ENCODE results near the gene PRC1. TPM values are rescaled to one million over a fixed set of nuclear protein-coding genes. Genes with fewer than 3 reads are reported as not detected.

The PRC1 gene
- total RNA-seq, 2 experiments from 2014 or later: 24.4 to 26.7 TPM

DNA sequence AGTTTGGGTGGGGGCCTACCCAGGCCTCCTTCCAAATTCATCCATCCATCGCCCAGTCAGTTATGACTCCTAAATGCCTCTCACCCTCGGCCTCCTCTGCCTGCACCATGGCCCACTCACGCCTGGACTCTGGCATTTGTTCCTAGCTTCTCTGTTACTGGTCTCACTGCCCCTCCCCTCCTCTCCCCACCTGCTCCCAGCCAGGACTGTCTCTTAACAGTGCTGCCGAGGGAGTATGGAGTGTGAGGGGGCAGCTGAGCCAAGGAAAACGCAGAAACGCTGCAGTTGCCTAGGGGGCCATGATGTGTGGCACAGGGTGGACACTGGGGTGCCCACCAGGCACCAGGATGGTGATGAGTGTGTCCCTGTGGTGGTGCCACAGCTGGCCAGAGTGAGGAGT is 36.5 kb downstream of the PRC1 start:
- ATAC-seq (ENCODE audit: poor library complexity) (no peak), DNase-seq (peak in 1 of 14 experiments; percentile 11)
- H3K36me3 ChIP-seq (ENCODE audit: insufficient read depth, low read length): peaks cover 36% of the 10 kb centered on the region
- H3K4me1 ChIP-seq (ENCODE audit: insufficient read depth, low read length): peaks cover 26% of the 10 kb centered on the region
- H3K27me3 ChIP-seq (ENCODE audit: control insufficient read depth in 1 of 2, insufficient read depth in 2 of 2, low read length in 2 of 2): no peaks in the 10 kb centered on the region
- POLR2A ChIA-PET: interaction anchor here (7.7 kb wide), 1 partner anchor 25 kb away, joined by 126 read pairs; the partner anchor contains the start of genes HDDC3 and UNC45A
- Mint-ChIP-seq H3K9me3 (no peaks in the 10 kb centered on the region), H3K4me1 (ENCODE audit: low read depth) (peaks cover 9% of the 10 kb centered on the region), H3K4me3 (peak overlapping the region; percentile 75), H3K27me3 (no peaks in the 10 kb centered on the region), H3K36me3 (ENCODE audit: low read depth) (peaks cover 45% of the 10 kb centered on the region), H3K27ac (no peak overlapping the region)
- TF ChIP-seq, protein P1, sequence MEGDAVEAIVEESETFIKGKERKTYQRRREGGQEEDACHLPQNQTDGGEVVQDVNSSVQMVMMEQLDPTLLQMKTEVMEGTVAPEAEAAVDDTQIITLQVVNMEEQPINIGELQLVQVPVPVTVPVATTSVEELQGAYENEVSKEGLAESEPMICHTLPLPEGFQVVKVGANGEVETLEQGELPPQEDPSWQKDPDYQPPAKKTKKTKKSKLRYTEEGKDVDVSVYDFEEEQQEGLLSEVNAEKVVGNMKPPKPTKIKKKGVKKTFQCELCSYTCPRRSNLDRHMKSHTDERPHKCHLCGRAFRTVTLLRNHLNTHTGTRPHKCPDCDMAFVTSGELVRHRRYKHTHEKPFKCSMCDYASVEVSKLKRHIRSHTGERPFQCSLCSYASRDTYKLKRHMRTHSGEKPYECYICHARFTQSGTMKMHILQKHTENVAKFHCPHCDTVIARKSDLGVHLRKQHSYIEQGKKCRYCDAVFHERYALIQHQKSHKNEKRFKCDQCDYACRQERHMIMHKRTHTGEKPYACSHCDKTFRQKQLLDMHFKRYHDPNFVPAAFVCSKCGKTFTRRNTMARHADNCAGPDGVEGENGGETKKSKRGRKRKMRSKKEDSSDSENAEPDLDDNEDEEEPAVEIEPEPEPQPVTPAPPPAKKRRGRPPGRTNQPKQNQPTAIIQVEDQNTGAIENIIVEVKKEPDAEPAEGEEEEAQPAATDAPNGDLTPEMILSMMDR (IDR thresholded peaks at IDR 0.05): no peak
- no peak overlapping the region for H3K4me3 ChIP-seq (ENCODE audit: low read length)
- H3K9me3 ChIP-seq (ENCODE audit: control insufficient read depth in 1 of 2, insufficient read depth in 1 of 2, low read length in 2 of 2): no peaks in the 10 kb centered on the region
- CTCF ChIA-PET: interaction anchor here (1.3 to 5.5 kb wide), 5 partner anchors 10 to 76 kb away, joined by 3 to 41 read pairs (median 11); partner anchors contain the start of genes HDDC3 and VPS33B
- H3K27ac ChIP-seq (ENCODE audit: low read depth in 1 of 2, low read length in 2 of 2): no peak overlapping the region
- intact Hi-C loops (cut with DNase I, micrococcal nuclease): loop anchor here (2.0 to 5.0 kb wide), 3 partner anchors 35 to 75 kb away; partner anchors contain the start of genes PRC1 (in 1 of the 2) and VPS33B (in 1 of the 2)

DNA sequence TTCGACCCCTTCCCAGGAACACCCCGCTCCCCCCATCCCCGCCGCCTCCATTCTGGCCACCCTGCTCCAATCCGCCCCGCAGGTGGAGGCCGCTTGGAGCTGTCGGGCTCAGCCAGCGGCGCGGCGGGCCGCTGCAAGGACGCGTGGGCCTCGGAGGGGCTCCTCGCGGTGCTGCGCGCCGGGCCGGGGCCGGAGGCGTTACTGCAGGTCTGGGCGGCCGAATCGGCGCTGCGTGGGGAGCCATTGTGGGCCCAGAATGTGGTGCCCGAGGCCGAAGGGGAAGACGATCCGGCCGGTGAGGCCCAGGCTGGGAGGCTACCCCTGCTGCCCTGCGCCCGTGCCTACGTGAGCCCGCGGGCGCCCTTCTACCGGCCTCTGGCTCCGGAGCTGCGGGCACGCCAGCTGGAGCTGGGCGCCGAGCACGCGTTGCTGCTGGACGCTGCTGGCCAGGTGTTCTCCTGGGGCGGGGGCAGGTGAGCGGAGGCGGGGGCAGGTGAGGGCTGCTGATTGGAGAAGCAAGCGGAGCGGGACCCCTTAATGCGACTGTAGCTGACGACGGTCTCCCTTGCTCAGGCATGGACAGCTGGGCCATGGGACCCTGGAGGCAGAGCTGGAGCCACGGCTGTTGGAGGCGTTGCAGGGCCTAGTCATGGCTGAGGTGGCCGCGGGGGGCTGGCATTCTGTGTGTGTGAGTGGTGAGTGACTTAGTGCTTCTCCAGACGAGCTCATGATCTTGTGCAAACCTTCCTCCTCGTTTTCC is 37.1 kb downstream of the PRC1 start:
- peak overlapping the region; percentile 75 for H3K4me3 Mint-ChIP-seq
- no peak for ATAC-seq (ENCODE audit: poor library complexity)
- POLR2A ChIA-PET: interaction anchor here (7.7 kb wide), 1 partner anchor 24 kb away, joined by 126 read pairs; the partner anchor contains the start of genes HDDC3 and UNC45A
- H3K27ac Mint-ChIP-seq: no peak overlapping the region
- Histone ChIP-seq H3K36me3 (ENCODE audit: insufficient read depth, low read length) (peaks cover 39% of the 10 kb centered on the region), H3K9me3 (ENCODE audit: control insufficient read depth in 1 of 2, insufficient read depth in 1 of 2, low read length in 2 of 2) (no peaks in the 10 kb centered on the region), H3K4me1 (ENCODE audit: insufficient read depth, low read length) (peaks cover 26% of the 10 kb centered on the region), H3K4me3 (ENCODE audit: low read length) (peak overlapping the region; percentile 30), H3K27me3 (ENCODE audit: control insufficient read depth in 1 of 2, insufficient read depth in 2 of 2, low read length in 2 of 2) (no peaks in the 10 kb centered on the region), H3K27ac (ENCODE audit: low read depth in 1 of 2, low read length in 2 of 2) (no peak overlapping the region)
- CTCF ChIA-PET: interaction anchor here (0.5 to 5.5 kb wide), 14 partner anchors 11 to 1017 kb away, joined by 3 to 41 read pairs (median 4); partner anchors contain the start of genes HDDC3, UNC45A and VPS33B
- peaks cover 46% of the 10 kb centered on the region for H3K36me3 Mint-ChIP-seq (ENCODE audit: low read depth)
- DNase-seq: peak in 1 of 14 experiments; percentile 39
- TF ChIP-seq, protein P1 (IDR thresholded peaks at IDR 0.05): no peak
- no peaks in the 10 kb centered on the region for H3K9me3 Mint-ChIP-seq
- H3K4me1 Mint-ChIP-seq (ENCODE audit: low read depth): peaks cover 9% of the 10 kb centered on the region
- intact Hi-C loops (cut with DNase I, micrococcal nuclease): loop anchor here (2.0 to 5.0 kb wide), 3 partner anchors 35 to 76 kb away; partner anchors contain the start of genes PRC1 (in 1 of the 2) and VPS33B (in 1 of the 2)
- H3K27me3 Mint-ChIP-seq: no peaks in the 10 kb centered on the region

DNA sequence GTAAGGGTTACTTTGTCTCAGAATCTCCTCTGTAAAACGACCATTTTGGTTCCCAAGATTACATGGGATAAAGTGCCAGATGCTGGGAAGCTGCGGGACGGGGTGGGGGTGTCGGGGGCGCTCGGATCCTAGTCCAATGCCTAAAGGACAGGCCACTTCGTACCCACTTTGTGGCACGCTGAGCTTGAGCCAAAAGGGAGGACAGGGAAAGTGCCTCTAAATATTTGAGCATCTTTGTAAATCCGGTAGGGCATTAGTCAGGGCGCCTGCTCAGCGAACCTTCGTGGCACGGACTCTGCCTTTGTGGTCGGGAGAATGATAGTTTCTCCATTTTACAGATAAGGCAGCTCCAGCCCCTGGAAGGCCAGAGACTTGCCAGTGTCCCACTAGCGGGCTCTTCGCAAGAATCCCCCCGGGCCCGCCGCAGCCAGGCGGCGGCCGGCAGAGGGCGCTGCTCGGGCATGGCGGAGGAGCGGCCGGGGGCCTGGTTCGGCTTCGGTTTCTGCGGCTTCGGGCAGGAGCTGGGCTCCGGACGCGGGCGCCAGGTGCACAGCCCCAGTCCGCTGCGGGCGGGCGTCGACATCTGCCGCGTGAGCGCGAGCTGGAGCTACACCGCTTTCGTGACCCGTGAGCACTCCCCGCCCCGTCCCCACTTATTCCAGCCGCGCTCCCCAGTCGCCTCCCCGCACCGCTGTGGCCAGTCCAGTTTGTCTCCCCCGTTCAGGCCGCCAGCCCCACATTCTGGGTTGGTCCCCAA is 37.9 kb downstream of the PRC1 start:
- Histone ChIP-seq H3K4me1 (ENCODE audit: insufficient read depth, low read length) (peaks cover 26% of the 10 kb centered on the region), H3K9me3 (ENCODE audit: control insufficient read depth in 1 of 2, insufficient read depth in 1 of 2, low read length in 2 of 2) (no peaks in the 10 kb centered on the region), H3K27me3 (ENCODE audit: control insufficient read depth in 1 of 2, insufficient read depth in 2 of 2, low read length in 2 of 2) (no peaks in the 10 kb centered on the region), H3K27ac (ENCODE audit: low read depth in 1 of 2, low read length in 2 of 2) (no peak overlapping the region), H3K4me3 (ENCODE audit: low read length) (peak overlapping the region; percentile 30), H3K36me3 (ENCODE audit: insufficient read depth, low read length) (peaks cover 38% of the 10 kb centered on the region)
- H3K36me3 Mint-ChIP-seq (ENCODE audit: low read depth): peaks cover 44% of the 10 kb centered on the region
- TF ChIP-seq, protein P1 (IDR thresholded peaks at IDR 0.05): peak; percentile 79
- peaks cover 9% of the 10 kb centered on the region for H3K4me1 Mint-ChIP-seq (ENCODE audit: low read depth)
- ChIA-PET POLR2A (interaction anchor here (1.0 to 7.7 kb wide), 3 partner anchors 23 to 77 kb away, joined by 3 to 126 read pairs (median 9); partner anchors contain the start of genes HDDC3, MAN2A2 and UNC45A), CTCF (interaction anchor here (0.5 to 5.5 kb wide), 15 partner anchors 10 to 1016 kb away, joined by 3 to 41 read pairs (median 3); partner anchors contain the start of genes HDDC3, UNC45A and VPS33B)
- intact Hi-C loops (cut with DNase I, micrococcal nuclease): loop anchor here (1.0 to 5.0 kb wide), 6 partner anchors 36 to 315 kb away; partner anchors contain the start of genes PRC1 (in 1 of the 2) and VPS33B (in 1 of the 2)
- peak overlapping the region; percentile 76 for H3K4me3 Mint-ChIP-seq
- H3K27ac Mint-ChIP-seq: peak overlapping the region; percentile 47
- no peaks in the 10 kb centered on the region for H3K9me3 Mint-ChIP-seq
- H3K27me3 Mint-ChIP-seq: no peaks in the 10 kb centered on the region
- DNase-seq: peak; percentile 44 to 80 (median 60)
- no peak for ATAC-seq (ENCODE audit: poor library complexity)

Measured in CD4-positive, alpha-beta T cell (primary cell).